Measurements from ENCODE around the gene TEC.

Gene TEC

GRCh38 chr4:48124870-48125269 lies 144.8 kb downstream of the TEC start:
- no peak for TF ChIP-seq YY1 (IDR thresholded peaks at IDR 0.05; ENCODE audit: low read depth)
- TF ChIP-seq EGR1 (IDR thresholded peaks at IDR 0.05): no peak
- TF ChIP-seq RAD21 (IDR thresholded peaks at IDR 0.05; ENCODE audit: low read depth): no peak
- TF ChIP-seq TCF12 (IDR thresholded peaks at IDR 0.05; ENCODE audit: low read depth): no peak
- TF ChIP-seq CEBPB (IDR thresholded peaks at IDR 0.05): no peak

GRCh38 chr4:48122756-48123155 lies 146.9 kb downstream of the TEC start:
- no peak for TF ChIP-seq YY1 (IDR thresholded peaks at IDR 0.05; ENCODE audit: low read depth)
- TF ChIP-seq, protein P1, sequence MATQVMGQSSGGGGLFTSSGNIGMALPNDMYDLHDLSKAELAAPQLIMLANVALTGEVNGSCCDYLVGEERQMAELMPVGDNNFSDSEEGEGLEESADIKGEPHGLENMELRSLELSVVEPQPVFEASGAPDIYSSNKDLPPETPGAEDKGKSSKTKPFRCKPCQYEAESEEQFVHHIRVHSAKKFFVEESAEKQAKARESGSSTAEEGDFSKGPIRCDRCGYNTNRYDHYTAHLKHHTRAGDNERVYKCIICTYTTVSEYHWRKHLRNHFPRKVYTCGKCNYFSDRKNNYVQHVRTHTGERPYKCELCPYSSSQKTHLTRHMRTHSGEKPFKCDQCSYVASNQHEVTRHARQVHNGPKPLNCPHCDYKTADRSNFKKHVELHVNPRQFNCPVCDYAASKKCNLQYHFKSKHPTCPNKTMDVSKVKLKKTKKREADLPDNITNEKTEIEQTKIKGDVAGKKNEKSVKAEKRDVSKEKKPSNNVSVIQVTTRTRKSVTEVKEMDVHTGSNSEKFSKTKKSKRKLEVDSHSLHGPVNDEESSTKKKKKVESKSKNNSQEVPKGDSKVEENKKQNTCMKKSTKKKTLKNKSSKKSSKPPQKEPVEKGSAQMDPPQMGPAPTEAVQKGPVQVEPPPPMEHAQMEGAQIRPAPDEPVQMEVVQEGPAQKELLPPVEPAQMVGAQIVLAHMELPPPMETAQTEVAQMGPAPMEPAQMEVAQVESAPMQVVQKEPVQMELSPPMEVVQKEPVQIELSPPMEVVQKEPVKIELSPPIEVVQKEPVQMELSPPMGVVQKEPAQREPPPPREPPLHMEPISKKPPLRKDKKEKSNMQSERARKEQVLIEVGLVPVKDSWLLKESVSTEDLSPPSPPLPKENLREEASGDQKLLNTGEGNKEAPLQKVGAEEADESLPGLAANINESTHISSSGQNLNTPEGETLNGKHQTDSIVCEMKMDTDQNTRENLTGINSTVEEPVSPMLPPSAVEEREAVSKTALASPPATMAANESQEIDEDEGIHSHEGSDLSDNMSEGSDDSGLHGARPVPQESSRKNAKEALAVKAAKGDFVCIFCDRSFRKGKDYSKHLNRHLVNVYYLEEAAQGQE (IDR thresholded peaks at IDR 0.05; ENCODE audit: low read depth): no peak
- TF ChIP-seq EGR1 (IDR thresholded peaks at IDR 0.05): no peak
- TF ChIP-seq RAD21 (IDR thresholded peaks at IDR 0.05; ENCODE audit: low read depth): no peak
- no peak for TF ChIP-seq MAX (IDR thresholded peaks at IDR 0.05)
- TF ChIP-seq USF1 (IDR thresholded peaks at IDR 0.05): no peak
- no peak for TF ChIP-seq NFIC (IDR thresholded peaks at IDR 0.05)
- no peak for TF ChIP-seq CREB1 (IDR thresholded peaks at IDR 0.05; ENCODE audit: low read depth)
- no peak for TF ChIP-seq EP300 (IDR thresholded peaks at IDR 0.05; ENCODE audit: borderline replicate concordance)
- TF ChIP-seq TAF1 (IDR thresholded peaks at IDR 0.05; ENCODE audit: low read depth): no peak
- no peak for TF ChIP-seq TCF12 (IDR thresholded peaks at IDR 0.05; ENCODE audit: low read depth)
- no peak for TF ChIP-seq CEBPB (IDR thresholded peaks at IDR 0.05)
- no peak for TF ChIP-seq TEAD4 (IDR thresholded peaks at IDR 0.05)
- TF ChIP-seq FOXM1 (IDR thresholded peaks at IDR 0.05; ENCODE audit: borderline replicate concordance, low read depth): no peak
- TF ChIP-seq ZBTB7A (IDR thresholded peaks at IDR 0.05; ENCODE audit: low read depth): no peak

GRCh38 chr4:48121180-48121579 lies 148.5 kb downstream of the TEC start:
- TF ChIP-seq EP300 (IDR thresholded peaks at IDR 0.05; ENCODE audit: borderline replicate concordance): no peak
- TF ChIP-seq TCF12 (IDR thresholded peaks at IDR 0.05; ENCODE audit: low read depth): no peak
- TF ChIP-seq RAD21 (IDR thresholded peaks at IDR 0.05; ENCODE audit: low read depth): no peak
- TF ChIP-seq ZBTB7A (IDR thresholded peaks at IDR 0.05; ENCODE audit: low read depth): no peak
- no peak for TF ChIP-seq CEBPB (IDR thresholded peaks at IDR 0.05)
- TF ChIP-seq, protein P1 (IDR thresholded peaks at IDR 0.05; ENCODE audit: low read depth): no peak
- no peak for TF ChIP-seq FOXM1 (IDR thresholded peaks at IDR 0.05; ENCODE audit: borderline replicate concordance, low read depth)
- TF ChIP-seq NFIC (IDR thresholded peaks at IDR 0.05): no peak
- TF ChIP-seq EGR1 (IDR thresholded peaks at IDR 0.05): no peak
- TF ChIP-seq MAX (IDR thresholded peaks at IDR 0.05): no peak
- no peak for TF ChIP-seq YY1 (IDR thresholded peaks at IDR 0.05; ENCODE audit: low read depth)
- TF ChIP-seq USF1 (IDR thresholded peaks at IDR 0.05): no peak
- no peak for TF ChIP-seq TAF1 (IDR thresholded peaks at IDR 0.05; ENCODE audit: low read depth)
- no peak for TF ChIP-seq TEAD4 (IDR thresholded peaks at IDR 0.05)

- TF ChIP-seq RAD21 (IDR thresholded peaks at IDR 0.05; ENCODE audit: low read depth): no peak
- TF ChIP-seq EGR1 (IDR thresholded peaks at IDR 0.05): no peak
- no peak for TF ChIP-seq TCF12 (IDR thresholded peaks at IDR 0.05; ENCODE audit: low read depth)
- TF ChIP-seq TEAD4 (IDR thresholded peaks at IDR 0.05): no peak
- no peak for TF ChIP-seq USF1 (IDR thresholded peaks at IDR 0.05)
- TF ChIP-seq, protein P1 (IDR thresholded peaks at IDR 0.05; ENCODE audit: low read depth): no peak
- no peak for TF ChIP-seq NFIC (IDR thresholded peaks at IDR 0.05)
- no peak for TF ChIP-seq MAX (IDR thresholded peaks at IDR 0.05)
- no peak for TF ChIP-seq ZBTB7A (IDR thresholded peaks at IDR 0.05; ENCODE audit: low read depth)
- TF ChIP-seq CREB1 (IDR thresholded peaks at IDR 0.05; ENCODE audit: low read depth): no peak
- TF ChIP-seq EP300 (IDR thresholded peaks at IDR 0.05; ENCODE audit: borderline replicate concordance): no peak
- TF ChIP-seq TAF1 (IDR thresholded peaks at IDR 0.05; ENCODE audit: low read depth): no peak
- TF ChIP-seq FOXM1 (IDR thresholded peaks at IDR 0.05; ENCODE audit: borderline replicate concordance, low read depth): no peak
- TF ChIP-seq YY1 (IDR thresholded peaks at IDR 0.05; ENCODE audit: low read depth): no peak
- TF ChIP-seq CEBPB (IDR thresholded peaks at IDR 0.05): no peak
Measured at GRCh38 chr4:48120132-48120531, 149.5 kb downstream of the TEC start.
